Mesothelial cell of epicardium (in vitro differentiated cells): Measurements from ENCODE around the gene MAB21L4. TPM values are rescaled to one million over a fixed set of nuclear protein-coding genes. Genes with fewer than 3 reads are reported as not detected.

Source experiments
- DNase-seq, 2 experiments: peaks; one replicate each; pipeline ENCODE4 v3.0.0; 2021; ENCODE audit warnings: low spot score in 2 of 2; ENCODE audit not compliant: unreplicated experiment in 2 of 2
- H3K27ac Mint-ChIP-seq: 2 replicates; pipeline ENCODE4 v1.8.0; 2021; ENCODE audit warnings: mixed read lengths
- H3K27me3 Mint-ChIP-seq: 2 replicates; pipeline ENCODE4 v1.8.0; 2021; ENCODE audit warnings: low read depth, mixed read lengths
- H3K36me3 Mint-ChIP-seq: 2 replicates; pipeline ENCODE4 v1.8.0; 2021; ENCODE audit warnings: mixed read lengths
- H3K4me1 Mint-ChIP-seq: 2 replicates; pipeline ENCODE4 v1.8.0; 2021; ENCODE audit warnings: mixed read lengths
- H3K4me3 Mint-ChIP-seq: 2 replicates; pipeline ENCODE4 v1.8.0; 2021; ENCODE audit warnings: mild to moderate bottlenecking, moderate library complexity, mixed read lengths
- H3K9me3 Mint-ChIP-seq: 2 replicates; pipeline ENCODE4 v1.8.0; 2021; ENCODE audit warnings: mixed read lengths
- total RNA-seq: library from RNA; stranded (reverse); gene quantifications from 3 replicates; pipeline ENCODE4 v1.2.1, GENCODE V29; 2021
- TF ChIP-seq, protein P1 (sequence below): fragments of 200-600 bp; sonication (generic); IDR thresholded peaks from one replicate; pipeline ENCODE4 v1.5.0; 2021; ENCODE audit warnings: antibody characterized with exemption; ENCODE audit not compliant: unreplicated experiment

MAB21L4 gene
- total RNA-seq, 1 donor from 2014 or later: 2.4 TPM

DNA sequence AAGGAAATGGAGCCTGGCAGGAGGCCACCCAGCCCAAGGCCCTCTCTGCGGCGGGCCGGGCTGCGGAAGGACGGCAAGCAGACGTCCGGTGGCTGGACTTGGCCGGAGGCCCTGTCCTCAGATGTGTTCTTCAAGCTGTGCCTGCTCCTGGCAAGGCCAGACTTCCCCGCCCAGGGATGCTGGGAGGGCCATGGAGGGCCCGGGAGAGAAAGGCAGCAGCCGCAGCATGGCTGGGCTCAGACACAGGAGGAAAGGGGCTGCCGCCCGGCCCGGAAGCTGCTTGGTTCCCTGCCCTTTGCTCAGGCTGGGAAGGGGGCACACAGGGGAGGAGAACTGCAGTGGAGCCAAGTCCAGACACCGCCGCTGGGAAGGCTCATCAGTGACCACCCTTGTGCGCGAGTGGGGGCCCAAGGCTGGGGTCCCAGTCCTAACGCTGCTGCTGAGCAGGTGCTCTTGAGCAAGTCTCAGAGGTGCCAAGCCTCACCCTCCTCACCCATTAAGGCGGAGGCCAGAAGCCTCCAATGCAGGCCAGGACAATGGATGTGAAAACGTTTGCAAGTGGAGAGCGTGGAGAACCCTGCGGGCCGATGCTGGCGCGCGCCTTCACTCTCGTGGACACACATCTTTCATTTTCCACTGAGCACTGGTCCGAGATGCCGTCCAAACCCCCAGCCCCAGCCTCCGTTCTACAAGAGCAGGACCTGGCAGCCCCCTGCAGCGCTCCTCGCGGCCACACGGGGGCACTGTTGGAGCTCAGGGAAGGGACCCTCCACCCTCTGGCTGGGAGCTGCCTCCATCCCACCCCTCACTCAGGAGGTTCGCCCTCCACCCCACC, 18.1 kb upstream of the MAB21L4 start:
- H3K27me3 Mint-ChIP-seq: peaks cover 29% of the 10 kb centered on the region
- TF ChIP-seq, protein P1, sequence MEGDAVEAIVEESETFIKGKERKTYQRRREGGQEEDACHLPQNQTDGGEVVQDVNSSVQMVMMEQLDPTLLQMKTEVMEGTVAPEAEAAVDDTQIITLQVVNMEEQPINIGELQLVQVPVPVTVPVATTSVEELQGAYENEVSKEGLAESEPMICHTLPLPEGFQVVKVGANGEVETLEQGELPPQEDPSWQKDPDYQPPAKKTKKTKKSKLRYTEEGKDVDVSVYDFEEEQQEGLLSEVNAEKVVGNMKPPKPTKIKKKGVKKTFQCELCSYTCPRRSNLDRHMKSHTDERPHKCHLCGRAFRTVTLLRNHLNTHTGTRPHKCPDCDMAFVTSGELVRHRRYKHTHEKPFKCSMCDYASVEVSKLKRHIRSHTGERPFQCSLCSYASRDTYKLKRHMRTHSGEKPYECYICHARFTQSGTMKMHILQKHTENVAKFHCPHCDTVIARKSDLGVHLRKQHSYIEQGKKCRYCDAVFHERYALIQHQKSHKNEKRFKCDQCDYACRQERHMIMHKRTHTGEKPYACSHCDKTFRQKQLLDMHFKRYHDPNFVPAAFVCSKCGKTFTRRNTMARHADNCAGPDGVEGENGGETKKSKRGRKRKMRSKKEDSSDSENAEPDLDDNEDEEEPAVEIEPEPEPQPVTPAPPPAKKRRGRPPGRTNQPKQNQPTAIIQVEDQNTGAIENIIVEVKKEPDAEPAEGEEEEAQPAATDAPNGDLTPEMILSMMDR: peak; percentile 87
- H3K4me1 Mint-ChIP-seq: peaks cover 8% of the 10 kb centered on the region
- no peak overlapping the region for H3K27ac Mint-ChIP-seq
- DNase-seq: peak; percentile 74 to 91
- no peaks in the 10 kb centered on the region for H3K36me3 Mint-ChIP-seq
- H3K4me3 Mint-ChIP-seq: no peak overlapping the region
- no peaks in the 10 kb centered on the region for H3K9me3 Mint-ChIP-seq

DNA sequence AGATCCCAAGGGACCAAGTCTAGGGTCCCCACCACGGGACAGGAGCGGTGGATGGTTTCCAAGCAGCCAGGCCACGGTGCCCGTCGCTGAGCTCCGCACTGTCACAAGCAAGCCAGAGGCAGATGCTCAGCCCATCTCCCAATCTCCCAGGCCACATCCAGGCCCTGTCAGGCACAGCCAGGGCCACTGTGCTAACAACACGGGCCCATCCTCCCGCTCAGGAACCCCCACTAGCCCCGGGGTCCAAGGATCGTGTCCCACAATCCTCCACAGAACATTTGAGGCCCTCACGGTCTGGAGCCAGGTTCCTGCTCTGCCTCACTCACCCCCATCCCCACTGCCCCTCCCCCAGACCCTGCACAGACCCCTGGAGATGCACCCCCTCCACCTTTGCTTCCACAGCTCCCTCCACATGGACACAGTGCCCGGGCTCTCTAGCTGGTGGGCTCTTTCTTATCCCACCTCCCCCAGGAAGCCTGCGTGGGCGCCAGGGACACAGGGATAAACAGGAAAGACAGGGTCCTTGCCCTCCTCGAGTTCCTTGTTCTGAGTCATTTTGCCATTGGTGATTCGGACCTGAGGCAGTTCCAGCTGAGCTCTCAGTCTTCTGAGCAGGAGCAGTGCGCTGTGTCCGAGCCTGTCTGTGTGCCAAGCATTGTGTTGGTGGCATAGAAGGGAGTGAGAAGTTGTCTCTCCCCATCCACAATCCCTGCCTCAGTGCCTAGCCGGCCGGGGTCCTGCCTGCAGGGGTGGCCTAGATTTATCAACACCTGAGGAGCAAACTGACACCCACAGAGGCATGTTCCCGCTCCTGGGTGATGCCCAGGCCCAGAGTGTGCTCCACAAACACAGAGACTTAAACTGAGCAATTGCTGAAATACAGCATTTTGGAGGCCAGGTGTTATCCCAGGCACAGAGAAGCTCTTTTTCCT, 17.2 kb upstream of the MAB21L4 start:
- no peaks in the 10 kb centered on the region for H3K9me3 Mint-ChIP-seq
- no peak overlapping the region for H3K27ac Mint-ChIP-seq
- TF ChIP-seq, protein P1: no peak
- H3K27me3 Mint-ChIP-seq: peaks cover 29% of the 10 kb centered on the region
- H3K4me3 Mint-ChIP-seq: no peak overlapping the region
- peaks cover 8% of the 10 kb centered on the region for H3K4me1 Mint-ChIP-seq
- no peak for DNase-seq
- H3K36me3 Mint-ChIP-seq: no peaks in the 10 kb centered on the region

DNA sequence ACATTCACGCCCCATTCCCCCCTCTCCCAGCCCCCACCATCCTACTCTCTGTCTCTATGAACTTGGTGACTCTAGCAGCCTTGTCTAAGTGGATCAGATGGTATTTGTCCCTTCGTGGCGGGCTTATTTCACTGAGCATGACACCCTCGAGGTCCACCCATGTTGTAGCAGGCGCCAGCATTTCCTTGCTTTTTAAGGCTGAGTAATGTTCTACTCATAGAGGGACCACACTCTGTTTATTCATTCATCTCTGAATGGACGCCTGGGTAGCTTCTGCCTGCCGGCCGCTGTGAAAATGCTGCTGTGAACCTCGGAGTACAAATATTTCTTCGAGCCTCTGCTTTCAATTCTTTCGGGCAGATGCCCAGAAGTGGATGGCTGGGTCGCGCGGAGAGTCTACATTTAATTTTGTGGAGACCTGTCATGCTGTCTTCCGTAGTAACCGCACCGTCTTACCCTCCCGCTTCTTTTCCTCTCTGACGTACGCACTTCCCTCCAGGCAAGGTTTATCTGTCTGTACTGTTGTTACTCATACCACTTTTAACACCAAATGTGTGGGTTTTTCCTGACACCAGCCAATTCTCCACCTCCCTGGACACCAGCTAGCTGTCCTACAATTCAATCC, 15.8 kb upstream of the MAB21L4 start:
- H3K4me1 Mint-ChIP-seq: peaks cover 3% of the 10 kb centered on the region
- H3K4me3 Mint-ChIP-seq: no peak overlapping the region
- no peaks in the 10 kb centered on the region for H3K9me3 Mint-ChIP-seq
- peaks cover 24% of the 10 kb centered on the region for H3K27me3 Mint-ChIP-seq
- TF ChIP-seq, protein P1: no peak
- H3K27ac Mint-ChIP-seq: no peak overlapping the region
- no peaks in the 10 kb centered on the region for H3K36me3 Mint-ChIP-seq
- DNase-seq: no peak

DNA sequence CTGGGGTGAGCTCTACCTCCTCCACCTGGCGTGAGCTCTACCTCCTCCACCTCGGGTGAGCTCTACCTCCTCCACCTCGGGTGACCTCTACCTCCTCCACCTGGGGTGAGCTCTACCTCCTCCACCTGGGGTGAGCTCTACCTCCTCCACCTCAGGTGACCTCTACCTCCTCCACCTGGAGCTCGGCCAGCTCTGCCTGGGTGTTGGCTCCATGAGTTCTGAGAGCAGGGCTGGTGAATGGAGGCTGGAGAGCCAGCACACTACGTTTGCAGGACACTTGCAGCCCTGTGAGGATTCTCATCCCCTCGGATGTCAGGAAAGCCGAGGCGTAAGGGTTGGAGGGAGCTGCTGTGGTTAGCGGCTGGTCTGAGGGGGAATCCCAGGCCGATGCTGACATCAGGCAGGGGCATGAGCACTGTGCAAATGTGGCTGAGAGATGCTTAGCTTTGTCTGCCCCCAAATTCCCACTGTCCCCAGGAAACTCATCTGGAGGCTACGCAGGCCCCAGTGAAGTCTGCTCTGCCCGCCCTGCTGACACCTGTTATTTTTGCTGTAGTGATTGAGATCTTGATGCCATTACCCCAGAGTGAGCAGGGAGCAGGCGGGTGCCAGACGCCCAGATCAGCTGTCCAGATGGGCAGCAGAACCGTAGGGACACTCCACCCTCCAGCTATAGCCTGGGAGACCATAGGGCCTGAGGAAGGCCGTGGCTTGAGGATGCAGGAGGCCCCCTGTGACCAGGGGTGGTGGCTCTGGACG, 13.4 kb upstream of the MAB21L4 start:
- no peaks in the 10 kb centered on the region for H3K9me3 Mint-ChIP-seq
- peaks cover 7% of the 10 kb centered on the region for H3K4me1 Mint-ChIP-seq
- no peaks in the 10 kb centered on the region for H3K36me3 Mint-ChIP-seq
- DNase-seq: no peak
- no peak overlapping the region for H3K27ac Mint-ChIP-seq
- TF ChIP-seq, protein P1: no peak
- H3K27me3 Mint-ChIP-seq: peaks cover 12% of the 10 kb centered on the region
- H3K4me3 Mint-ChIP-seq: no peak overlapping the region
